ENCODE measurements around the gene SND1.

The SND1 gene

GRCh38 chr7:127912901-127913300 is 260.9 kb downstream of the SND1 start:
- no peak for TF ChIP-seq EZH2 (IDR thresholded peaks at IDR 0.05; ENCODE audit: borderline replicate concordance, low read length)
- TF ChIP-seq, protein P1, sequence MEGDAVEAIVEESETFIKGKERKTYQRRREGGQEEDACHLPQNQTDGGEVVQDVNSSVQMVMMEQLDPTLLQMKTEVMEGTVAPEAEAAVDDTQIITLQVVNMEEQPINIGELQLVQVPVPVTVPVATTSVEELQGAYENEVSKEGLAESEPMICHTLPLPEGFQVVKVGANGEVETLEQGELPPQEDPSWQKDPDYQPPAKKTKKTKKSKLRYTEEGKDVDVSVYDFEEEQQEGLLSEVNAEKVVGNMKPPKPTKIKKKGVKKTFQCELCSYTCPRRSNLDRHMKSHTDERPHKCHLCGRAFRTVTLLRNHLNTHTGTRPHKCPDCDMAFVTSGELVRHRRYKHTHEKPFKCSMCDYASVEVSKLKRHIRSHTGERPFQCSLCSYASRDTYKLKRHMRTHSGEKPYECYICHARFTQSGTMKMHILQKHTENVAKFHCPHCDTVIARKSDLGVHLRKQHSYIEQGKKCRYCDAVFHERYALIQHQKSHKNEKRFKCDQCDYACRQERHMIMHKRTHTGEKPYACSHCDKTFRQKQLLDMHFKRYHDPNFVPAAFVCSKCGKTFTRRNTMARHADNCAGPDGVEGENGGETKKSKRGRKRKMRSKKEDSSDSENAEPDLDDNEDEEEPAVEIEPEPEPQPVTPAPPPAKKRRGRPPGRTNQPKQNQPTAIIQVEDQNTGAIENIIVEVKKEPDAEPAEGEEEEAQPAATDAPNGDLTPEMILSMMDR (IDR thresholded peaks at IDR 0.05; ENCODE audit: low read length) = no peak
- Histone ChIP-seq H3K27ac (ENCODE audit: low read depth, low read length, poor library complexity, severe bottlenecking) (peak overlapping the region; percentile 78), H2AFZ (ENCODE audit: low read length) (no peak overlapping the region), H3K4me1 (ENCODE audit: insufficient read depth, low read length, severe bottlenecking) (peaks cover 28% of the 10 kb centered on the region), H3K9ac (ENCODE audit: low read length) (no peak overlapping the region), H3K79me2 (ENCODE audit: insufficient read depth, low read length) (no peaks in the 10 kb centered on the region), H3K9me3 (ENCODE audit: low read length) (no peaks in the 10 kb centered on the region), H3K4me2 (ENCODE audit: low read length) (no peak overlapping the region), H3K27me3 (ENCODE audit: insufficient read depth, low read length) (no peaks in the 10 kb centered on the region), H3F3A (ENCODE audit: insufficient read depth, low read length) (peaks cover 6% of the 10 kb centered on the region; the same call in 1 of the 2 replicates), H4K20me1 (ENCODE audit: insufficient read depth, low read length) (no peaks in the 10 kb centered on the region), H3K4me3 (ENCODE audit: low read depth, low read length, poor library complexity, severe bottlenecking) (no peak overlapping the region), H3K9me2 (ENCODE audit: low read depth, low read length) (no peaks in the 10 kb centered on the region), H3K36me3 (ENCODE audit: insufficient read depth, low read length) (peaks cover 13% of the 10 kb centered on the region; the same call in 1 of the 2 replicates)

DNA sequence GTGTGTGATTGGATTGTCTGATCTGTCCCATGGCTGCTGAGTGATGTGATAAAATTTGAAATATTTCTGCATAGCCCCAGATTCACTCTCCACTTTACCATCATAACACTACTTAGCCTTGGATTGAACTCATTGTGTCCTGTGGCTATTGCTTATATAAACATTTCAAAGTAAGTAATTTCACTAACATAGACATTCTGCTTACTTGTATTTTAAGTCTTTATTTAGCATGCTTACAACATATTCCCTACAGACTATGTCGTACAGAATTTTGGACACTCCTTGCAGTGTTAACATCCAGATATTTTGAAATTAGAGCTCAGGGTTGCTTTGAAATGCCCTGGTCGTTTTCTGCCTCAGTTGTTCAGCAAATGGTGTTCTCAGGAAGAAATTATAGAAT is 261.7 kb downstream of the SND1 start:
- H3K36me3 ChIP-seq (ENCODE audit: insufficient read depth, low read length) = peaks cover 13% of the 10 kb centered on the region; the same call in 1 of the 2 replicates
- H3K27me3 ChIP-seq (ENCODE audit: insufficient read depth, low read length) = no peaks in the 10 kb centered on the region
- H3K27ac ChIP-seq (ENCODE audit: low read depth, low read length, poor library complexity, severe bottlenecking) = peak overlapping the region; percentile 78
- TF ChIP-seq, protein P1 (IDR thresholded peaks at IDR 0.05; ENCODE audit: low read length) = no peak
- no peak for TF ChIP-seq EZH2 (IDR thresholded peaks at IDR 0.05; ENCODE audit: borderline replicate concordance, low read length)
- H3K4me1 ChIP-seq (ENCODE audit: insufficient read depth, low read length, severe bottlenecking) = peaks cover 28% of the 10 kb centered on the region
- H3F3A ChIP-seq (ENCODE audit: insufficient read depth, low read length) = peaks cover 6% of the 10 kb centered on the region; the same call in 1 of the 2 replicates
- H3K9ac ChIP-seq (ENCODE audit: low read length) = no peak overlapping the region
- no peak overlapping the region for H3K4me2 ChIP-seq (ENCODE audit: low read length)
- no peaks in the 10 kb centered on the region for H3K79me2 ChIP-seq (ENCODE audit: insufficient read depth, low read length)
- no peaks in the 10 kb centered on the region for H3K9me3 ChIP-seq (ENCODE audit: low read length)
- H3K9me2 ChIP-seq (ENCODE audit: low read depth, low read length) = no peaks in the 10 kb centered on the region
- no peak overlapping the region for H2AFZ ChIP-seq (ENCODE audit: low read length)
- H4K20me1 ChIP-seq (ENCODE audit: insufficient read depth, low read length) = no peaks in the 10 kb centered on the region
- H3K4me3 ChIP-seq (ENCODE audit: low read depth, low read length, poor library complexity, severe bottlenecking) = no peak overlapping the region

DNA sequence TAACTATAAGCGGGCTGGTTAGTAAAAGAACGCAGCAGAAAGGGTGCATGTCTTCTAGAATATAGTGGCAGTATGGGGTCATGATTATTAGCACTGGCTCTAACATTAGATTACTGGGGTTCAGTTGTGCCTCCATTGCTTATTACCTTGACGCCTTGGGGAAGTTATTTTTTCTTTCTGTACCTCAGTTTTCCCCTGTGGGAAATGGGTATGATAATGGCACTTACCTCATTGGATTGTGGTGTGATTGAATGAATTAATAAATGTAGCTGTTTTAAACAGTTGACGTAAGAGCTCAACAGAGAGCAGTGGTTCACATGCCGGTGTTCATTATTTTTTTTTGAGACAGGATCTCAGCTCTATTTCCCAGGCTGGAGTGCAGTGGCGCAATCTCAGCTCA is 262.7 kb downstream of the SND1 start:
- H3K4me1 ChIP-seq (ENCODE audit: insufficient read depth, low read length, severe bottlenecking) = peaks cover 28% of the 10 kb centered on the region
- no peaks in the 10 kb centered on the region for H4K20me1 ChIP-seq (ENCODE audit: insufficient read depth, low read length)

More for the DNA sequence above, 262.7 kb downstream of the SND1 start:
- TF ChIP-seq, protein P1 (IDR thresholded peaks at IDR 0.05; ENCODE audit: low read length) = no peak
- TF ChIP-seq EZH2 (IDR thresholded peaks at IDR 0.05; ENCODE audit: borderline replicate concordance, low read length) = no peak
- no peak overlapping the region for H3K9ac ChIP-seq (ENCODE audit: low read length)
- H3K4me2 ChIP-seq (ENCODE audit: low read length) = no peak overlapping the region
- H3K9me3 ChIP-seq (ENCODE audit: low read length) = no peaks in the 10 kb centered on the region
- H3K36me3 ChIP-seq (ENCODE audit: insufficient read depth, low read length) = peaks cover 13% of the 10 kb centered on the region; the same call in 1 of the 2 replicates
- H3K27ac ChIP-seq (ENCODE audit: low read depth, low read length, poor library complexity, severe bottlenecking) = no peak overlapping the region
- H3K79me2 ChIP-seq (ENCODE audit: insufficient read depth, low read length) = no peaks in the 10 kb centered on the region
- no peak overlapping the region for H3K4me3 ChIP-seq (ENCODE audit: low read depth, low read length, poor library complexity, severe bottlenecking)
- H3K27me3 ChIP-seq (ENCODE audit: insufficient read depth, low read length) = no peaks in the 10 kb centered on the region
- no peak overlapping the region for H2AFZ ChIP-seq (ENCODE audit: low read length)
- peaks cover 6% of the 10 kb centered on the region; the same call in 1 of the 2 replicates for H3F3A ChIP-seq (ENCODE audit: insufficient read depth, low read length)
- H3K9me2 ChIP-seq (ENCODE audit: low read depth, low read length) = no peaks in the 10 kb centered on the region

All from OCI-LY1 (cell line).